Activated effector memory CD4-positive, alpha-beta T cell treated with anti-CD3 and anti-CD28 coated beads, Interleukin-2, amount 50 U/mL, for 16 hours (primary cell): ENCODE data around the gene E2F3.

Experiments
- DNase-seq: peaks from one replicate; pipeline ENCODE4 v3.0.0-alpha.2; 2020

Gene E2F3

GRCh38 chr6:20401205-20402091 lies at the start of gene E2F3:
Gene E2F3 (plus strand): TSS chr6:20401879. CDS start chr6:20402233, 354 bp downstream.
- peak; percentile 99 for DNase-seq

DNA sequence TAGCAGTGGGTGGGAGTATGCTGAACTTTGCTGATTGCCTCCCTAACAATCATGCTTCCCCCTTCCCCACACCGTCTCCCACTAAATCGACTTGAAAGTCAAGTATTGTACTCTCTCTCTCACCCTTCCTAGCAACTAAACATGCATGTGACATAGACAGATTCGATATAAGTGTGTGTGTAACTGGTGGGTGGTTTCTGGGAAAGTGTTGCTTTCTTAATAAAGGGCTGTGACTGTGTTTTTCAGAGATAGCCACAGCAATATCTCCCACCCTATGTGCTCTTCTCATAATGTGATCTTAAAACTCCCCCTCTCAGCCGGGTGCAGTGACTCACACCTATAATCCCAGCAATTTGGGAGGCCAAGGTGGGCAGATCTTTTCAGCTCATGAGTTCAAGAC lies 49.3 kb upstream of the E2F3 start:
- DNase-seq = no peak

- DNase-seq = no peak
These were observed 48.5 kb upstream of the E2F3 start for GRCh38 chr6:20353134-20353533.

GRCh38 chr6:20354366-20354765 lies 47.3 kb upstream of the E2F3 start:
- no peak for DNase-seq

DNA sequence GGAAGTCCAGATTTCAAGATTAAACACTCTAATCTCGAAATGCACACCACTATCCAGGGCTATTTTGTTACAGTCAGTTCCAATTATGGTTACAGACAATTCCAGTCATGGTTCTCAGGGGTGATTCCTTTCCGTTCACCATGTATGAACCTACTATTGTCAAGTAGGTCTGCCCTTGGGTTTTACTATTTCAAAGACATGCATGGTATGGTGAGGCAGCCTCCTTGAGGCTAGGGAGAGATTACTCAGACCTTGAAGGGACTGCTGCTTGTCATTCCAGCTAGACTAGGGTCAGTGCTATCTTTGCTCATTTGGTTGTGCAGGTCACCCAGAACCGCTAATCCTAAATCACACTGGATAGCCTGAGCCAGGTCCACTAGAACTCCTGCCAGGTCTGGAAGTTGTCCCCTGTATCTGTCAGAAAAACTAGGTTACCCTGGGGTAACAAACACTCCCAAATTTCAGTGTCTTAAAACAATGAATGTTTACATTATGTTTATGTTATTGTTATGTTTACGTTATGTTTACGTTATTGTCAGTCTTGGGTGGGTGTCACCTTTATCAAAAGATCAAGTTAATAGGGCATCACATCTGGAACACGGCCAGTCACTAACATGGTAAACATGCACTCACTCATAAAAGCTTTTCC lies 41.1 kb upstream of the E2F3 start:
- no peak for DNase-seq

GRCh38 chr6:20362623-20363022 lies 39.1 kb upstream of the E2F3 start:
- DNase-seq = no peak

GRCh38 chr6:20364327-20364726 lies 37.4 kb upstream of the E2F3 start:
- no peak for DNase-seq

DNA sequence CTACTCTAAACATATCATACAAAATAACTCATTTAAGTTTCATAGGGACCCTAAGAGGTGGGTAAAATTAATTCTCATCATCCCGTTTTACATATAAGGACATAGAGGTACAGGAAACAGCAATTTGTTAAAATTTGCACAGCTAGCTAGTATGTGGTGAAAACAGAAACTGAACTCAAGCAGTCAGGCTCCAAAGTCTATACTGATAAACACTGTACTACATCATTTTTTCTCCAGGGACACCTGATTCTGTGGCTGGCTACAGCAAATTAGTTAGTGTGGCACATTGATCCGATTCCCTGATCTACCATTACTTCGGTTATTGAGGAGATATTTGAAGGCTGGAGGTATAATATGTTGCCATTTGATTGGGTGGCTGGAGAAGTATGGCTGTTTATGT lies 36.2 kb upstream of the E2F3 start:
- no peak for DNase-seq

- DNase-seq = peak; percentile 72
These were observed 35.4 kb upstream of the E2F3 start for GRCh38 chr6:20366082-20366830.

GRCh38 chr6:20367743-20368485 lies 33.8 kb upstream of the E2F3 start:
- DNase-seq = peak; percentile 64

GRCh38 chr6:20370393-20370792 lies 31.3 kb upstream of the E2F3 start:
- no peak for DNase-seq

DNA sequence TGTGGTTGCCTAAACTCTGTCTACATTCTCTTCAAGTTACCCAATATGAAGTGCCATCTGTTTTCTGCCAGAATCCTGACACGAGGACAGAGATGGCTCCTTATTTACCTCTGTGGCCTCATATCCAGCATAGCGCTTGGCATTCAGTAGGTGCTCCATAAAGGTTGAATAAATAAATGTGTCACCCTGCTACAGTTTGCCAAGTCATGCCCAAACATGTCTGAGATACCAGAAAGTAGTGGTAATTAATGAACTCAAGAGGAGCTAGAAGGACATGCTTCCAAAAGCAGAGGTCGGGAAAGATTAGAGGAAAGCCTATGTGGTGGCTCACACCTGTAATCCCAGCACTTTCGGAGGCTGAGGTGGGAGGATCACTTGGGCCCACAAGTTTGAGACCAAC lies 30.9 kb upstream of the E2F3 start:
- no peak for DNase-seq

- DNase-seq = no peak
These were observed 26.2 kb upstream of the E2F3 start for GRCh38 chr6:20375436-20375835.

GRCh38 chr6:20377623-20378265 lies 23.9 kb upstream of the E2F3 start:
- DNase-seq = no peak

GRCh38 chr6:20379231-20379630 lies 22.4 kb upstream of the E2F3 start:
- DNase-seq = no peak

DNA sequence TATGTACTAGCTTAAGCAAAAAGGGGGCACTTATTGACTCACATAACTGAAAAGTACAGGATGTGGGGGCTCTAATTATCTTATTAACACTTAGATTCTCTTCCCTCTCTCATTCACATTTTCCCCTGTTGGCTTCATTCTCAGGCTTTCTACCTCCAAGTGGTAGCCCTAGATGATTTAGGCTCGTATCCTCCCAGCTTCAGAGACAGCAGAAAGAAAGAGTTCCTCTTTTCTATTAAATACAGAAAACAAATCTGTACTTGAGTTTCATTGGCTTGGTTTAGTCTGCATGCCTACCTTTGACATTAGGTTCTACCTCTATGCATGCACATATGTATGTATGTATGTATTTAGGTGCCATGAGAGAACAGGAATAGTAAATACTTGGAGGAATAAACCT lies 15.5 kb upstream of the E2F3 start:
- no peak for DNase-seq

- no peak for DNase-seq
These were observed 12.6 kb upstream of the E2F3 start for GRCh38 chr6:20389066-20389465.

GRCh38 chr6:20393297-20393696 lies 8.4 kb upstream of the E2F3 start:
- DNase-seq = no peak

DNA sequence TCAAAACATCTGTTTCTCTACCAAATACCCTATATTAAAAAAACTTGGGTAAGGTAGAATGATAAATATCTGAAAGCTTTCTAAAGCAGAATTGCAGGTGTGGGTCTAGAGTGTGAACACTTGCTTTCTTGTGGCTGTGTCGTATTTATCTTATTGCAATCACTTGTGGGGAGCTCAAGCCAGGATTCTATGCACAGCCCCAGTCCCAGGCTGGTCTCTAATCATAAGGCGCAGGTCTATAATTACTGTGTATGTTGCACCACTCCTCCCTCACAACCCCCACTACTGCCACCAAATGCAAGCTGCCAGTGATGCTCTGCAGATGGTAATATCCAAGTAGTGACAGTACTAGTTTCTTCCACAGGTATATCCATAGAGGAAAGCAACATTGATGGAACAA lies 2.2 kb upstream of the E2F3 start:
- DNase-seq = no peak

GRCh38 chr6:20400456-20401204 lies 1.0 kb upstream of the E2F3 start:
- DNase-seq = peak; percentile 77

GRCh38 chr6:20402092-20402341 lies 338 bp downstream of the E2F3 start:
- DNase-seq = no peak
